ENCODE measurements around the gene FCN2. TPM values are rescaled to one million over a fixed set of nuclear protein-coding genes. Genes with fewer than 3 reads are reported as not detected.

Gene FCN2
- total RNA-seq, 1 donor from 2014 or later, result 1.0 TPM

DNA sequence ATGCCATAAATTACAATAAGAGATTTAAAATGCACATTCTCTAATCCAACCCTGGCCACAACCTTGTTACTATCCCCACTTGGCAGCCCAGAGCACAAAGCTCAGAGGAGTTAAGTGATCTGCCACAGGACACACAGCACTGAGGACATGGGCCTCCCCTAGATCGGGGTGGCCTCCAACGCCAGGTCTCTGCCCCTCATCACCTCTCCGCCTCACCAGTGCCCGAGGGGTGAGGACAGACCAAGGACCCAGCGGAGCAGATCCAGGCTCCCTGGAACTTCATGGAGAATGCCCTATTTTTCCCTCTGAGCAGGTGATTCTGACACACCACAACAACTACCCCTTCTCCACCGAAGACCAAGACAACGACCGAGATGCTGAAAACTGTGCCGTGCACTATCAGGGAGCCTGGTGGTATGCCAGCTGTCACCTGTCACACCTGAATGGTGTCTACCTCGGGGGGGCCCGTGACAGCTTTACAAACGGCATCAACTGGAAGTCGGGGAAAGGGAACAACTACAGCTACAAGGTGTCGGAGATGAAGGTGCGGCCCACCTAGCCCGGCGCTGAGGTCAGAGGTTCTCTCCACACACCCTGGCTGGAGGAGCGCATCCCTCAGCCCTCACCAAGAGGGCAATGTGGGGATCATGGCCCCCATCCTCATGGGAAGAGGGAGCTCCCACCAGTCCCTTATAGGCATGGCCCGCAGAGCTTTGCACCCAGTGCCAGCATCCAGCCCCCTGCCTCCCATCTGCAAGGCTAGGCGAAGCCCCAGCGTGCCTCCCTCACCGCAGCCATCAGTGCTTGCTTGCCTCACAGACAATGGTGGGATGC, 12.5 kb upstream of the FCN2 start:
- Histone ChIP-seq H3K9me3 (ENCODE audit: control insufficient read depth in 3 of 3, low read length in 3 of 3) (peaks cover 0 to 4% (median 0%) of the 10 kb centered on the region in 3 donors), H3K27ac (ENCODE audit: low read depth, low read length) (no peak overlapping the region), H3K4me3 (ENCODE audit: low read length in 3 of 3) (no peak overlapping the region), H3K4me1 (ENCODE audit: control insufficient read depth in 3 of 3, insufficient read depth in 3 of 3, low read length in 3 of 3) (peaks cover 3 to 9% (median 7%) of the 10 kb centered on the region in 3 donors), H3K27me3 (ENCODE audit: control insufficient read depth in 3 of 3, insufficient read depth in 3 of 3, low read length in 3 of 3) (peaks cover 13 to 42% (median 23%) of the 10 kb centered on the region in 3 donors), H3K9ac (ENCODE audit: low read depth in 1 of 3, low read length in 3 of 3) (no peak overlapping the region), H3K36me3 (ENCODE audit: control insufficient read depth in 3 of 3, insufficient read depth in 3 of 3, low read length in 3 of 3) (no peaks in the 10 kb centered on the region)

DNA sequence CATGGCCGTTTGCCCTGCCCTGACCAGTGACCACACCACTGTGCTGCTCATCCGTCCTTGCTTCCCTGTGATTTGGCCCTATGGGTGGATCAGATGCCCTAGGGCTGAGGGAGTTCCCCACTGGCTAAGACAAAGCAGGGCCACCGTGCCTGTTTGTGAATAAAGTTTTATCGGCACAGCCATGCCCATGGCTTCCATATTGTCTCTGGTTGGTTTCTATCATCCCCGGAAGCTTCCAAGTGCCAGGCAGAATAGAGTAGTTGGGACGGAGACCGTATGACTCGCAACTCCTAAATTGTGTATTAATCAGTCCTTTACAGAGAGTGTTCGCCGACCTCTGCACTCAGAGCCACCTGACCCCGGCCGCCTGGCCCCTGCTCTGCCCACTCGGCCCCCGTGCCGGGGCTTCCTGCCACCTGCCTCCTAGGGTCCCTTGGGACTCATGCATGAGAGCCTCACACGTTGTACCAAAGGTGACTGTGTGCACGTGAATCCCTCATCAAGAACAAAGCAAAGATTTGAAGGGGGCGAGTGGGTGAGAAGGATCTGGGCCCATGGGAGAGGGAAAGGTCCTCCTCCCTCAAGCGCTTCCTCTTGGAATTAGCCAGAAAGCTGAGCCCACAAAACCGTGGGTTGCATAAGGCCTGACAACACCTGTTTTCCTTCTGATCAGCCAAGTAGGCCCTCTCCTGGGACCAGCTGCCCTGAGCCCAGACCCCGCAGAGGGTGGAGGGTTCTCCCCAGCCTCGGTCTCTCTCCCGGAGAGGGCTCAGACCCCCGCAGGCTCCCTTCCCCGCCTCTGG, 11.7 kb upstream of the FCN2 start:
- Histone ChIP-seq H3K9me3 (ENCODE audit: control insufficient read depth in 3 of 3, low read length in 3 of 3) (peaks cover 0 to 4% (median 0%) of the 10 kb centered on the region in 3 donors), H3K27me3 (ENCODE audit: control insufficient read depth in 3 of 3, insufficient read depth in 3 of 3, low read length in 3 of 3) (peaks cover 12 to 42% (median 22%) of the 10 kb centered on the region in 3 donors), H3K27ac (ENCODE audit: low read depth, low read length) (no peak overlapping the region), H3K4me1 (ENCODE audit: control insufficient read depth in 3 of 3, insufficient read depth in 3 of 3, low read length in 3 of 3) (peaks cover 3 to 7% (median 4%) of the 10 kb centered on the region in 3 donors), H3K4me3 (ENCODE audit: low read length in 3 of 3) (no peak overlapping the region), H3K36me3 (ENCODE audit: control insufficient read depth in 3 of 3, insufficient read depth in 3 of 3, low read length in 3 of 3) (no peaks in the 10 kb centered on the region), H3K9ac (ENCODE audit: low read depth in 1 of 3, low read length in 3 of 3) (no peak overlapping the region)

DNA sequence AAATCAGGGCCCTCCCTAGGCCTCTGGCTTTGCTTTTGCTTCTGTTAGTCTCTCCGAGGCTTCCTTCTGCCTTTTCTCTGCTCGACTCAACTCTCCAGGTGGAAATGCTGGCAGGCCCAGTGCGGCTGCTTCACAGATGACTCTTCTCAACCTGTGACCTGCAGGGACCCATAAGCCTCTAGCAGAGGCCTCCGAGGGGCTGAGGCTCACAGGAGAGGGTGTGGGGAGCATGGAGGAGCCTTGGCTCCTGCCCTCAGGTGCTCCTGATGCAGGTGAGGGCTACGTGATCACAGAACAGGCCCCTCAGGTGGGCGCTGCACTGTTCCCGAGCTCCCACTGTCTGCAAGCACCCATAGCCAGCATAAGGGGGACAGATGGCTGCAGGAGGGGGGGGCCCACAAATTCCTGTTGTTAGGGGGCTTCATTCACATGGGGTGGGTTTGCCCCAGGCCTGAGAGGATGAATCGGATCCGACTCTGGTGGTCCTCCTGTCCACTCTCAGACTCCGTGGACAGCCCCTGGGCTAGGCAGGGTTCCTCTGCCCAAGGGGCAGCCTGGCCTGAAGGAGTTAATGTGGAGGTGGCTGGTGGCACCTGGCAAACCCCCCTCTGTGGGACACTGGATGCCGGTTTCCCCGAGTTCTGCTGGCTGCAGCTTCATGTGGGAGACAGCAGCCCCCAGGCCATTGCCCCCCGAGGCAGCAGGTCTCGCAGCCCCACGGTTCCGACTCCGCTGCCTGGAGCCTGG, 10.9 kb upstream of the FCN2 start:
- Histone ChIP-seq H3K4me1 (ENCODE audit: control insufficient read depth in 3 of 3, insufficient read depth in 3 of 3, low read length in 3 of 3) (peaks cover 0 to 3% (median 0%) of the 10 kb centered on the region in 3 donors), H3K27ac (ENCODE audit: low read depth, low read length) (no peak overlapping the region), H3K9me3 (ENCODE audit: control insufficient read depth in 3 of 3, low read length in 3 of 3) (peaks cover 0 to 4% (median 0%) of the 10 kb centered on the region in 3 donors), H3K27me3 (ENCODE audit: control insufficient read depth in 3 of 3, insufficient read depth in 3 of 3, low read length in 3 of 3) (peaks cover 8 to 39% (median 15%) of the 10 kb centered on the region in 3 donors), H3K9ac (ENCODE audit: low read depth in 1 of 3, low read length in 3 of 3) (no peak overlapping the region), H3K4me3 (ENCODE audit: low read length in 3 of 3) (no peak overlapping the region), H3K36me3 (ENCODE audit: control insufficient read depth in 3 of 3, insufficient read depth in 3 of 3, low read length in 3 of 3) (no peaks in the 10 kb centered on the region)

DNA sequence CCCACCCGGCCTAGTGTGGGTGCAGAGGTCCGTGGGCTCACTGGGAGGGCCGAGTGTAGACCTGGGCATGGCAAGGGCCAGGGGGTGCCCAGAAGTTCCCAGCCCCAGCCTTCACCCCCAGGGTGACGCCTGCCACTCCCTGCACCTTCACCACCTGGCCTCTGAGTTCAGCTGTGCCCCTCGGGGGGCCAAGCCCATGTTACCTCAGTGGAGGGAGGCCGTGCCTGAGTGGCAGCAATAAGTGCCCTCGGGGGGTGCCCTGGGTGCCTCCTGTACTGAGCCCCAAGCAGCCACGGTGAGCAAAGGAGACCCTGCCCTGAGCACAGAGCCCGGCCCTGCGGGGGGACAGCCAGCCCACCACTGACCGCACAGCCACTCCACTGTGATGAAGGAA, 10.3 kb upstream of the FCN2 start:
- Histone ChIP-seq H3K4me1 (ENCODE audit: control insufficient read depth in 3 of 3, insufficient read depth in 3 of 3, low read length in 3 of 3) (peaks cover 0 to 3% (median 0%) of the 10 kb centered on the region in 3 donors), H3K9ac (ENCODE audit: low read depth in 1 of 3, low read length in 3 of 3) (no peak overlapping the region), H3K27ac (ENCODE audit: low read depth, low read length) (no peak overlapping the region), H3K4me3 (ENCODE audit: low read length in 3 of 3) (no peak overlapping the region), H3K27me3 (ENCODE audit: control insufficient read depth in 3 of 3, insufficient read depth in 3 of 3, low read length in 3 of 3) (peaks cover 8 to 38% (median 10%) of the 10 kb centered on the region in 3 donors), H3K9me3 (ENCODE audit: control insufficient read depth in 3 of 3, low read length in 3 of 3) (peaks cover 0 to 4% (median 0%) of the 10 kb centered on the region in 3 donors), H3K36me3 (ENCODE audit: control insufficient read depth in 3 of 3, insufficient read depth in 3 of 3, low read length in 3 of 3) (no peaks in the 10 kb centered on the region)

DNA sequence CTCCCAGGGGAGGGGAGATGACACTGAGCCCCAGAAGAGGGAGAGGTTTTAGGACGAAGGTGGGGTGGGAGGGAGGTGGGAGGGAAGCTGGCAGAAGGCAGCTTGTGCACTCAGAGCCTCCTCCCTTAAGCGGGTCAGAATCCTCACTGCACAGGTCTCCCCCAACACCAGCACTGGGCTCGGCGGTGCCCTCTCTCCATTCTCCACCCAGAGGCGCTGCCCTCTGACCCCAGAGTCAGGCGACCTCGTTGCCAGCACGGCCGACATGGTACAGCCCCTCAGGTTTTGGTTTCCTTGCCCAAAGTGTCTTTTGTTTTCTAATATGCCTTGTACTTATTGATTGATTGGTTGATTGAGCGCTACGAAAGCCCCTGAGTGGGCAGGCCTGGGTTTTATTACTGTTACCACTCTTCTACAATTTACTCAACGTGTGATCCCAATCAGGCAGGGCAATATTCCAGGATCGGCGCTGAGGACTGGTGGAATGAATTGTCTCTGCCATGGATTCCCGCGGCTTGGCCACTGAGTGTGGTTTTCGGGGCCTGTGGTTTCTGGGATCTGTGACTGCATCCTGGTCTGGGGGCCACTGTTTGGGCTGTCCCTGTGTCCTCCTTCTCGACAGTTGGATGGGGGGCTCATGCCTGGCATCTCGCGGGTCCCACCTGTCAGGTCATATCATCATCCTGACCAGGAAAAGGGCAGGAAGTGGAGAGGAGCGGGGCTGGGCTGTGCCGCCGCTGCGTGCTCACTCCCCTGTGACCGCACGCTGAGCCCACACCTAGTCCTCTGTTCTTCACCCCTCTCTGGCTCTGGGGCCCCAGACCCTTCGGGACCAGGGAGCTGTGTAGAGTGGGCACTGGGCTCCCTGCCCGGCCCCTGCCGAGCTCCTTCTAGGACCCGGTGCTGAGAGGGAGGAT, 9.6 kb upstream of the FCN2 start:
- Histone ChIP-seq H3K9me3 (ENCODE audit: control insufficient read depth in 3 of 3, low read length in 3 of 3) (peaks cover 0 to 4% (median 0%) of the 10 kb centered on the region in 3 donors), H3K27me3 (ENCODE audit: control insufficient read depth in 3 of 3, insufficient read depth in 3 of 3, low read length in 3 of 3) (peaks cover 8 to 40% (median 10%) of the 10 kb centered on the region in 3 donors), H3K9ac (ENCODE audit: low read depth in 1 of 3, low read length in 3 of 3) (no peak overlapping the region), H3K36me3 (ENCODE audit: control insufficient read depth in 3 of 3, insufficient read depth in 3 of 3, low read length in 3 of 3) (no peaks in the 10 kb centered on the region), H3K4me1 (ENCODE audit: control insufficient read depth in 3 of 3, insufficient read depth in 3 of 3, low read length in 3 of 3) (peaks cover 0 to 3% (median 0%) of the 10 kb centered on the region in 3 donors), H3K27ac (ENCODE audit: low read depth, low read length) (no peak overlapping the region), H3K4me3 (ENCODE audit: low read length in 3 of 3) (no peak overlapping the region)

DNA sequence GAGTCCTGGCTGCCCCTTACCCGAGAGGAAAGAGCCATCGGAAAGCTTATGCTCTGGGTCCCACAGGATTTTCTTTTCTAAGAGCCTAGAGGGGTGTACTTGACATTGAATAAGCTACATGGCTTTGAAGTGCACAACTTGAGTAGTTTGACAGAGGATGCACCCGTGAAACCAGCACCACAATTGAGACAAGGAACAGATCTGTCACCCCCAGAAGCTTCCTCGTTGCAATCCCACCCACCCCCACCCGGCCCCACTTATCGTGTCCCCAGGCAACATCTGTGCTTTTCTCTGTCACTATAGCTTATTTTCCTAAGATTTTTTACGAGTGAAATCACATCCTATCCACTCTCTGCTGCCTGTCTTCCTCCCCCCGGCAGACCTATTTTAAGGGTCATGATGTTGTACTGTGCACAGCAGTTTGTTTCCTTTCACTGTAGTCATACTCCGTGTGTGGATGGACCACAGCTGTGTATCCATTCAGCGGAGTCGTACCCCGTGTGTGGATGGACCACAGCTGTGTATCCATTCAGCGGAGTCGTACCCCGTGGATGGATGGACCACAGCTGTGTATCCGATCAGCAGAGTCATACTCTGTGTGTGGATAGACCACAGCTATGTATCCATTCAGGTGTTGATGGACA, 8.8 kb upstream of the FCN2 start:
- Histone ChIP-seq H3K27ac (ENCODE audit: low read depth, low read length) (no peak overlapping the region), H3K9ac (ENCODE audit: low read depth in 1 of 3, low read length in 3 of 3) (no peak overlapping the region), H3K4me1 (ENCODE audit: control insufficient read depth in 3 of 3, insufficient read depth in 3 of 3, low read length in 3 of 3) (peaks cover 0 to 3% (median 0%) of the 10 kb centered on the region in 3 donors), H3K4me3 (ENCODE audit: low read length in 3 of 3) (no peak overlapping the region), H3K27me3 (ENCODE audit: control insufficient read depth in 3 of 3, insufficient read depth in 3 of 3, low read length in 3 of 3) (peaks cover 8 to 40% (median 10%) of the 10 kb centered on the region in 3 donors), H3K36me3 (ENCODE audit: control insufficient read depth in 3 of 3, insufficient read depth in 3 of 3, low read length in 3 of 3) (no peaks in the 10 kb centered on the region), H3K9me3 (ENCODE audit: control insufficient read depth in 3 of 3, low read length in 3 of 3) (peaks cover 0 to 4% (median 0%) of the 10 kb centered on the region in 3 donors)

DNA sequence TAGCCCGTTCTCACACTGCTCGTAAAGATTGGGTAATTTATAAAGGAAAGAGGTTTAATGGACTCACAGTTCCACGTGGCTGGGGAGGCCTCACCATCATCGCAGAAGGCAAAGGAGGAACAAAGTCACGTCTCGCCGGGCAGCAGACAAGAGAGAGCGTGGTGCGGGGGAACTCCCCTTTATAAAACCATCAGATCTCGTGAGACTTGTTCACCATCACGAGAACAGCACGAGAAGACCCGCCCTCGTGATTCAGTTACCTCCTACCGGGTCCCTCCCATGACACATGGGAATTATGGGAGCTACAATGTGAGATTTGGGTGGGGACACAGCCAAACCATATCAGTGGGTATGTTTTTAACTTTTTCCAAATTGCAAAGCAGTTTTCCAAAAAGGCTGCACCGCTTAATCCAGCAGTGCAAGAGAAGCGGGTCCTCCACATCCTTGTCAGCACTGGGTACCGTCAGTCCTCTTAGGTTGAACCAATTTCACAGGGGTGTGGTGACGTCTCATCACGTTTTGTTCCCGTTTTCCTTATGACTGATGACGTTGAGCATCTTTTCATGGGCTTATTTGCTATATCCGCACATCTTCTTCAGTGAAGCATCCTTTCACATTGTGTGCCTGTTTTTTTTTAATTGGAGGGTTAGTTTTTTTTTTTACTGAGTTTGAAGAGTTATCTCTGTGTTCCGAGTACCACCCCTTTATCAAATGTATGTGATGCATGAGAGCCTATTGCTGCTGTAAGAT, 8.0 kb upstream of the FCN2 start:
- H3K36me3 ChIP-seq (ENCODE audit: control insufficient read depth in 3 of 3, insufficient read depth in 3 of 3, low read length in 3 of 3), result no peaks in the 10 kb centered on the region
- H3K4me1 ChIP-seq (ENCODE audit: control insufficient read depth in 3 of 3, insufficient read depth in 3 of 3, low read length in 3 of 3), result peaks cover 0 to 3% (median 0%) of the 10 kb centered on the region in 3 donors
- no peak overlapping the region for H3K9ac ChIP-seq (ENCODE audit: low read depth in 1 of 3, low read length in 3 of 3)
- no peak overlapping the region for H3K4me3 ChIP-seq (ENCODE audit: low read length in 3 of 3)
- H3K9me3 ChIP-seq (ENCODE audit: control insufficient read depth in 3 of 3, low read length in 3 of 3), result peaks cover 0 to 4% (median 0%) of the 10 kb centered on the region in 3 donors
- H3K27me3 ChIP-seq (ENCODE audit: control insufficient read depth in 3 of 3, insufficient read depth in 3 of 3, low read length in 3 of 3), result peaks cover 8 to 42% (median 10%) of the 10 kb centered on the region in 3 donors
- H3K27ac ChIP-seq (ENCODE audit: low read depth, low read length), result no peak overlapping the region

DNA sequence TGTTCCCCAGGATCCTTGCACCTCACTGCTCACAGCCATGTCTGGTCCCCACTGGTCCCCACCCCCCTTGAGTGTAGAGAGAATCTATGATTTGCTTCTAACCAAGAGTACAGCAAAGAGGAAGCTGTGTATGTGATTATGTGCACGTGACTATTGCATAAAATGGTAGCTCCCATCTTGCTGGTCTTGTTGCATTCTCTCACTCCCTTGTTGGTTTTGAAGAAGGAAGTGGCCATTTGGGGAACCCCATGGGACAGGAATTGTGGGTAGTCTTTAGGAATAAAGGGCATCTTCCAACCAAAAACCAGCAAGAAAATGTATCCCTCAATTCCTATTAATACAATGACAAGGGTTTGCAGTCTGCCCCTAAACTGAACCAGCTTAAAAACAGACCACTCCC, 5.2 kb upstream of the FCN2 start:
- H3K27me3 ChIP-seq (ENCODE audit: control insufficient read depth in 3 of 3, insufficient read depth in 3 of 3, low read length in 3 of 3), result peaks cover 2 to 20% (median 2%) of the 10 kb centered on the region in 3 donors
- H3K4me3 ChIP-seq (ENCODE audit: low read length in 3 of 3), result no peak overlapping the region
- peaks cover 0 to 3% (median 0%) of the 10 kb centered on the region in 3 donors for H3K4me1 ChIP-seq (ENCODE audit: control insufficient read depth in 3 of 3, insufficient read depth in 3 of 3, low read length in 3 of 3)
- no peak overlapping the region for H3K27ac ChIP-seq (ENCODE audit: low read depth, low read length)
- no peak overlapping the region for H3K9ac ChIP-seq (ENCODE audit: low read depth in 1 of 3, low read length in 3 of 3)
- H3K9me3 ChIP-seq (ENCODE audit: control insufficient read depth in 3 of 3, low read length in 3 of 3), result no peaks in the 10 kb centered on the region
- no peaks in the 10 kb centered on the region for H3K36me3 ChIP-seq (ENCODE audit: control insufficient read depth in 3 of 3, insufficient read depth in 3 of 3, low read length in 3 of 3)
